Measurements from ENCODE around the gene NTN1.
"Not testable (repeated sequence)": the region's sequence is repeated elsewhere in the genome, so short reads cannot be mapped to it uniquely, and the experiment has no call there.

NTN1 gene

GRCh38 chr17:9087921-9088320 lies 66.6 kb downstream of the NTN1 start:
- no peak for DNase-seq (ENCODE audit: low read depth)

GRCh38 chr17:9090641-9091096 lies 69.4 kb downstream of the NTN1 start:
- DNase-seq (ENCODE audit: low read depth): no peak

- DNase-seq (ENCODE audit: low read depth): no peak
Measured at GRCh38 chr17:9094193-9094592, 72.9 kb downstream of the NTN1 start.

GRCh38 chr17:9095390-9095789 lies 74.1 kb downstream of the NTN1 start:
- no peak for DNase-seq (ENCODE audit: low read depth)

GRCh38 chr17:9098242-9098825 lies 77.0 kb downstream of the NTN1 start:
- no peak for DNase-seq (ENCODE audit: low read depth)

GRCh38 chr17:9101356-9101755 lies 80.0 kb downstream of the NTN1 start:
- no peak for DNase-seq (ENCODE audit: low read depth)

GRCh38 chr17:9103193-9103592 lies 81.9 kb downstream of the NTN1 start:
- DNase-seq (ENCODE audit: low read depth): not testable (repeated sequence)

- no peak for DNase-seq (ENCODE audit: low read depth)
Measured at GRCh38 chr17:9104370-9105041, 83.2 kb downstream of the NTN1 start.

GRCh38 chr17:9105068-9105868 lies 84.0 kb downstream of the NTN1 start:
- DNase-seq (ENCODE audit: low read depth): no peak

- not testable (repeated sequence) for DNase-seq (ENCODE audit: low read depth)
Measured at GRCh38 chr17:9106278-9106677, 85.0 kb downstream of the NTN1 start.

- no peak for DNase-seq (ENCODE audit: low read depth)
Measured at GRCh38 chr17:9107527-9107926, 86.2 kb downstream of the NTN1 start.

GRCh38 chr17:9108146-9108545 lies 86.8 kb downstream of the NTN1 start:
- DNase-seq (ENCODE audit: low read depth): no peak

- no peak for DNase-seq (ENCODE audit: low read depth)
Measured at GRCh38 chr17:9109933-9110332, 88.6 kb downstream of the NTN1 start.

GRCh38 chr17:9110501-9110900 lies 89.2 kb downstream of the NTN1 start:
- no peak for DNase-seq (ENCODE audit: low read depth)

GRCh38 chr17:9115214-9116191 lies 94.2 kb downstream of the NTN1 start:
- no peak for DNase-seq (ENCODE audit: low read depth)

GRCh38 chr17:9116311-9116835 lies 95.1 kb downstream of the NTN1 start:
- DNase-seq (ENCODE audit: low read depth): no peak

GRCh38 chr17:9116861-9117568 lies 95.7 kb downstream of the NTN1 start:
- no peak for DNase-seq (ENCODE audit: low read depth)

- no peak for DNase-seq (ENCODE audit: low read depth)
Measured at GRCh38 chr17:9120471-9120870, 99.2 kb downstream of the NTN1 start.

GRCh38 chr17:9121186-9121820 lies 100.0 kb downstream of the NTN1 start:
- no peak for DNase-seq (ENCODE audit: low read depth)

All from HS-27A (cell line).